Tongue (tissue), 2 donors: ENCODE measurements around the gene MCF2L. TPM values are rescaled to one million over a fixed set of nuclear protein-coding genes. Genes with fewer than 3 reads are reported as not detected.

Experiments used
- DNase-seq: peaks from one replicate; pipeline ENCODE4 v3.0.0-alpha.2; 2015
- total RNA-seq: library from RNA; depleted of rRNA; stranded (reverse); fragments of >200 nt; gene quantifications from one replicate; pipeline ENCODE4 v1.2.3, GENCODE V29; 2014

Gene MCF2L
- total RNA-seq, 1 donor from 2014 or later: 60.7 TPM

DNA sequence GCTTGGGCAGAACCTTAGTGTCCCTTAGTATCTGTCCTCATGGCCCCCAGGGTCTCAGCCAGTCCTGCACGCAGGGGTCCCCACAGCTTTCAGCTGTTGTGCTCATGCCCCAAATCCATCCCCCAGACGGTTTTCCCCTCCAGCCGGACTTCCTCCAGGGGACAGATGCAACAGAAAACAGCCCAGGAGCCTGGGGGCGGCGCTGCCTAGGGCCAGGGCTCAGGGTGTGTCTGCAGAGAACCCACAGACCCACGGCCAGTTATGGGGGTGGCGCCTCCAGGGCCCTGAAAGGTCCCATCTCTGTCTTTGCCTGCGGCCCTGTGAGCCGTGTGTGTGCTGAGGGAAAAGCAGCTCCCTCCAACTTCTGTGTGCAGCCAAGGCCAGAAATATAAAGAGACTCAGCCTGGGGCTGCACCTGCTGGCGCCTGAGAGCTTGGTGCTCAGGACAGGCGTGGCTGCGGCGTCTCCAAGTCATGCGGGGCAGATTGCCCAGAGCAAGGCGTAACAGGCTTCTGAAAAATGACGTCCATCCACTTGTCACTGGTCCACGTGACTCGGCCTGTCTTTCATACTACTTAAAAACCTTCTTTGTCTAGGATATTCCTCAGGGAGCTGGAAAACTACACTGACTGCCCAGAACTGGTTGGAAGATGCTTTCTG is 114.5 kb downstream of the MCF2L start:
- peak; percentile 96 for DNase-seq

DNA sequence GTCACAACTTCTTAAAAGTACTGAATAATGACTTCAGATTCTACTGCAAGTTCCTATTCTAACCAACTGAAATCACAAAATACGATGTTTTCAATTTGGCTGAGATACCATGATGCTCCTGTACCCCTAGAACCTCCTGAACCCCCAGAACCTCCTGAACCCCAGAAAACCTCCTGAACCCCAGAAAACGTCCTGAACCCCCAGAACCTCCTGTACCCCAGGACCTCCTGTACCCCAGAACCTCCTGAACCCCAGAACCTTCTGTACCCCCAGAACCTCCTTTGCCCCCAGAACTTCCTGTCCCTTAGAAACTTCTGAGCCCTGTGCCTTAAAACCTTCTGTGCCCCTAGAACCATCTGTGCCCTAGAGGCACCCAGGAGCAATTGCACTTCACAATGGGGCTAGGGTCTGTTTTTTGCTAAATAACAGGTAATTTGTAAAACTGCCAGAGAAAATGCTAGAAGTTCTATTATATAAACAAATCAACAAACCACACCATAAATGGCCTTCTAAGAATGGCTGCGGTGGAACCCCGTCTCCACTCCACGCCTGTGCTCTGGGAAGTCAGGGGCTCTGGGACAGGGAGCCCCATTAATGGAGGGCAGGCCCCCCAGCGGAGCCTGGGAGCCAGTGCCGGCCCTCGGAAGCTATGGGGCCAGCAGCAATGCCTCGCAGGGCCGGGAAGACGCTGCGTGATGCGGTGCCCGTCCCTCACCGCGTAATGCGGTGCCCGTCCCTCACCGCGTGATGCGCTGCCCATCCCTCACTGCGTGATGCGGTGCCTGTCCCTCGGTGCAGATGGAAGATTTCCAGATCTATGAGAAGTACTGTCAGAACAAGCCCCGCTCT is 115.3 kb downstream of the MCF2L start:
- no peak for DNase-seq

DNA sequence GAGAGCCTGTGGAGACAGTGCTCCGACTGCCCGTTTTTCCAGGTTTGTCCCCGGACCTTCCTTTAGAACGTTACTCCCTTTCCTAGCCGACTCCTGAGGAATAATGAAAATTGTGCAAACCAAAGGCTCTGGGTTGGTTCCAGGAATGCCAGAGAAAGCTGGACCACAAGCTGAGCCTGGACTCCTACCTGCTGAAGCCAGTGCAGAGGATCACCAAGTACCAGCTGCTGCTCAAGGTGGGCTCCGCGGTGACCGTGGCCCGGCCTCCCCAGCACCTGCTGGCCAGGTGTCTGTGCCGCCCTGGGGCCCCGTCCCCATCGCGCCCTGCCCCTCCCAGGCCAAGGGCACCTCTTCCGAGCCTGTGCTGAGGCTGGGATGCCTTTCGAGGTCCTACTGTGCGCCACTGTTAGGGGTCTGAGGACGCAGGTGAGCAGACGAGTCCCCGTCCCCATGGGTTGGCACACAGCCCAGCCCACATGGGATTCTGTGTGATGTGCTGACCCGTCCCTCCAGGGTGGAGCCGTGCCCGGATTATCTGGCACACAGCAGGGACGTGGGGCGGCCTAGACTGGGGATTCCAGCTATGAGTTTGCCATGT is 116.0 kb downstream of the MCF2L start:
- no peak for DNase-seq

DNA sequence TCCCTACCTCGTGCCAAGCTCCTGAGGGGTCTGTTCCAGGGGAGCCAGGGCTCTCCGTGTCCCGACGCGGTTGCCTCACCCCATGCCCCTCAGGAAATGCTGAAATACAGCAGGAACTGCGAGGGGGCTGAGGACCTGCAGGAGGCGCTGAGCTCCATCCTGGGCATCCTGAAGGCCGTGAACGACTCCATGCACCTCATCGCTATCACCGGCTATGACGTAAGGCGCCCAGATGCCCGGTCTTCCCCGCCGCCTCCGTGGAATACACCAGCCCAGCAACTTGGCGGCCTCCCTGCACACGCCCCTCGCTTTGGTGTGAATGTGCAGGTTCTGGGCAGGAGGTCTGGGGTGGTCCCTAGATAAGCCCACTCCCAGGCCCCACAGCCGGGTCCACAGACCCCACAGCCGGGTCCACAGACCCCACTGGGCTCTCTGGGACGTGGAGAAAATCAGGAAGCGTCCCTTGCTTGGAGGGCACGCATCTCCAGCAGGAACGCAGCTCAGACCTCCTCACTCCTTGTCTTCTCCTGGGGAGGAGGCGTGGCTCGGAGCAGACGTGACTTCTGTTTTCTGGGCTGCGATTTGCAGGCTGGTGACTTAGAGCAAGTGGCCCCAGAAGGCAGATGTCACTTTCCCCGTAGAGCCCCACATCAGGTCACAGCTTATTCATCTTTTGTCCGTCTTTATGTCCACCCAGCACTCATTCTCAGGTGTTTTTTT is 117.2 kb downstream of the MCF2L start:
- DNase-seq: no peak

DNA sequence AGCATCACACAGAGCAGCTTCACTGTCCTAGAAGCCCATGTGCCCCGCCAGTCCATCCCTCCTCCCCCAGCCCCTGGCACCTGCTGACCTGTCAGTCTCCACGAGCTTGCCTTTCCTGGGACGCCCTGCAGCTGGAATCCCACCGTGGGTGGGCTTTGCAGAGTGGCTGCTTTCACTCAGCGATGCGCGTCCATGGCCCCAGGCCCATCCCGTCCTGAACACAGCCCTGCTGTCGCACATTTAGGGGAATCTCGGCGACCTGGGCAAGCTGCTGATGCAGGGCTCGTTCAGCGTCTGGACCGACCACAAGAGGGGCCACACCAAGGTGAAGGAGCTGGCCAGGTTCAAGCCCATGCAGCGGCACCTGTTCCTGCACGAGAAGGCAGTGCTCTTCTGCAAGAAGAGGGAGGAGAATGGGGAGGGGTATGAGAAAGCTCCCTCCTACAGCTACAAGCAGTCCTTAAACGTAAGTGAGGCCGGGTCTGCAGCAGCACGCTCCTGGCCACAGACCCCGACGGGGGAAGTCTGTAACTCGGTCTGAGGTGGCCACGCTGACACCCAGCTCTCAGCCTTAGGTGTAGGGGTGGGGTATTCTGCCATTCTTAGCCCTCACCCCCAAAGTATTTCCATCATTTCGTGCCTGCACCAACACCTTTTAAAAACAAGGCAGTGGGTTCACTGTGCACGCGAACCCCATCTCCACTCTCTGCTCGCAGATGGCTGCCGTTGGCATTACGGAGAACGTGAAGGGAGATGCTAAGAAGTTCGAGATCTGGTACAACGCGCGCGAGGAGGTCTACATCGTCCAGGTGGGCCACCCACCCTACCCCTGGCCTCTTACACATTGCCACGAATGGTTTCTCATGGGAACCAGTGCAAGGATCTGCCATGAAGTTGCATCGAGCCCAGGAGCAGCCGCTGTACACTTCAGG is 118.2 kb downstream of the MCF2L start:
- no peak for DNase-seq

DNA sequence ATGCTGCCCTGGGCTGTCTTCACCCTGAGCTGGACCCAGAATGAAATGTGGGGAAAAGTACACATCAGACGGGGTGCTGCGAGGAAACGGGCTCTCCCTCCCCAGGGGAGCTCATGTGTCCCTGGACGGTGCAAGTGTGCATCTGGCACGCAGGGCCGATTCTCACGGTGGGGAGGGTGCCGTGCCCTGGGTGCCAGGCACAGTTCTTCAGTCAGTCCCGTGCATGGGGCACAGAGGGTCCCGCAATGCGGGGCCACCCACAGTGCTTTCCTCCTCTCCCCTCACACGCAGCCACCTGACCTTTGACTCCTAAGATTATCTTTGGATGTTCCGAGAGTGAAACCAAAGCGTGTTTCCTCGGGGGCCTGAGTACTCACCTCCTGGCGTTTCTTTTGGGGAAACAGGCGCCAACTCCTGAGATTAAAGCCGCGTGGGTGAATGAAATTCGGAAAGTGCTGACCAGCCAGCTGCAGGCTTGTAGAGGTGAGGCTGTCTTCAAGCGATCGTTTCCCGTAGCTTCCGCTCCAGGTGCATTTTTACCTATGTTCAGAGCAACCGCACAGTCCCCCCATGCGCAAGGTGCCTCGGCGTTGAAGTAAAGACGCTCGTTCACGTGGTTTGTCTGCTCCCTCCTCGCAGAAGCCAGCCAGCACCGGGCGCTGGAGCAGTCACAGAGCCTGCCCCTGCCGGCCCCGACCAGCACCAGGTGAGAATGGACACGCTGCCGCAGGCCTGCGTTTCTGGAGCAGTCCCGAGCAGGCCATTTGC is 119.1 kb downstream of the MCF2L start:
- DNase-seq: no peak

DNA sequence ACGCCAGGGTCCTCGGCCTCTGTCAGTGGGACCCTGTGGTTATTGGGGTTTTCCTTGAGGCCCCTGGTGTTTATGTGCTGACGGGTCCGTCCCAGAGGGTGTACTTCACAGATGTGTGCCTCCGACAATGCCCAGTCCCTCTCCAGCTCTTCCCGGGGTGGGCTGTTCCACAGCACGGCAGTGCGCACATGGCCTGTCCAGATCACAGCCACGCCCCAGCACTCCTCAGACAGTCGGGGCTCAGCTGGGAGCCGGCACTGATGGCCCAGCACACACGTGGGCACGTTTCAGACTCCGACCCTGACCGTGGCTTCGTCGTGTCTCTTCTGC is 119.6 kb downstream of the MCF2L start:
- no peak for DNase-seq

DNA sequence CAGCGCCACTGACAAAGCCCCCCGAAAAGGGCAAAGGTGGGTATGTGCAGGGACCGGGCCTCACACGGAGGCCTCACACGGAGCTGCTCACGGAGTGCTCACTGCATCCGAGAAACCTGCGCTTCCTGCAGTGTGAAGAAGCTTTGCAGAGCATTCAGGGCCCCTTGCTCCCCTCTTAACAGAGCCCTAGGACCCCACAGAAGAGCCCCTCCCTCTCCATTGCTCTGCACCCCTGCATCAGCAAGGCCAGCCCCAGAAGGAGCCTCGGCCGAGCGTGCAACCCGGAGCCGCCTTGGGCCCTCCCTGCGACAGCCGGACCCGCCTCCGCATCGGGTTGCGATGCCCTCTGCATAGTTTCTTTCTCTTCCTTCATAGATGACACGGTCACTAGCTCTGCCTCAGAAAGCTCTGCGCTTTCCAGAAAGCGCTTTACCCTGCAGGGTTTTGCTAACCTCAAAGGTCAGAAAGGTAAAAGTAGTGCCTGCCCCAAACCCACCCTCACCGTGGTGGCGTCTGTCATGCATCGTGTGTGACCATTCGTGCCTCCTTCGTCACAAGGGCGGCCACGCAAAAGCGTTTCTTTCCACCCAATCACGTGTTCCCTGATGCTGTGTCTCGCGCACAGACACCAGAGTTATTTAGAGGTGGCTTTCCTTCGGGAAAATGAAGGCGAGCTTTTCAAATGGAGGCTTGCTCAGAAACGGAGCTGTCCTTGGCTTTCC is 120.8 kb downstream of the MCF2L start:
- no peak for DNase-seq

DNA sequence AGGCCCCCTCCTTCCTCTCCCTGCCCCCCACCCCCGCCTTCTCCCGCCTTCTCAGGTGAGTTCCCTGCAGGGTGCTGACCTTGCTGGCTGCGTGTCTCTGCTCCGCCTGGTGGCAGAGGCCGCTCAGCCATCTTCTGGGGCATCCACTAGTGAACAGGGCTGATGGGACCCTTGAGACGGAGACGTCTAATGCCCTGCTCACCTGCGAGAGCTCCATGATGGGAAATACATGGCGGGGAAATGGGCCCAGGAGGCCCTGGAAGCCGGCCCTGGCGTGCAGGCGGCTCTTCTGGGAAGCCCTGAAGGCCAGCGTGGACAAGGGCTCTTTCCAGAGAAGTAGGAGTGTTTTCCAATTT is 121.4 kb downstream of the MCF2L start:
- no peak for DNase-seq

DNA sequence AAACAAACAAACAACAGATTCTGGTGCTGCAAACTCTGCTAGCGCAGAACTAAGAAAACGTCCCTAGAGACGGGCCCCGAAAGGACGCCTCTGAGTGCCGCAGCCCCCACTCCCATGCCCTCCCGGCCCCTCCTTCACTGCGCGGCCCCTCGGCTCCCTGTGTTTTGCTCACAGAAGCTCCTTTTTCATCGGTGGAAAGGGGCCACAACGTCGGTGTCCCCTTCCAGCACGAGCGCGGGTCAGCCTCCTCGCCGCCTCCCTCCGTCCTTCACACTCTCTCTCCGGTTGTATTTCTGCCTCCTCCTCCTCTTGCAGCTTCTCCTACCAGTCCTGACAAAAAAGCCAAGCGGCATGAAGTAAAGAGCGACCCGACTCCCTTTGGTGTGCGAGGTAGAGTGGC is 121.8 kb downstream of the MCF2L start:
- DNase-seq: no peak

DNA sequence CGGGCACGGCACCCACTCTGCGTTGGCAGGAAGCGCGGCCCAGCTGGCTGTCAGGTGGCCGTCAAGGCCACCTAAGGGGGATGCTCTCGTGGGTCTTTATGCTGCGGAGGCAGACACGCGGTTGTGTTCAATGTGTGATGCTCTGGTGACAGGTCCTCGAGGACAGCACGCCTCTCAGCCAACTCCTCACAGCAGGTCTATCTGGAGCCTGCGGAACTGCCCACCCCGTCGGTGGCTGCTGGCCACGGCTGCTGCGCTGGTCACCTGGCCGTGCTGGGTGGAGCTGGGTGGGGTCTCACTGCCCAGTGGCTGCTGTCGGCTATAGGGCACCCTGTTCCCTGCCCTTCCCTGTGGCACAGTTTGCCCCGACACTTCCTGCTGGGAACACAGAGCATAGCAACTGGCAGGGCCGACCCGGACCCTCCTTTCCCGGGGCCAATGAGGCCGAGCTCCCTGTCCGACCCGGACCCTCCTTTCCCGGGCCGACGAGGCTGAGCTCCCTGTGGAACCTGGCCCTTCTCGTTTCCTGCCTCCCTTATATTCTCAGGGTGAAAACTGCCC is 122.3 kb downstream of the MCF2L start:
- DNase-seq: no peak

DNA sequence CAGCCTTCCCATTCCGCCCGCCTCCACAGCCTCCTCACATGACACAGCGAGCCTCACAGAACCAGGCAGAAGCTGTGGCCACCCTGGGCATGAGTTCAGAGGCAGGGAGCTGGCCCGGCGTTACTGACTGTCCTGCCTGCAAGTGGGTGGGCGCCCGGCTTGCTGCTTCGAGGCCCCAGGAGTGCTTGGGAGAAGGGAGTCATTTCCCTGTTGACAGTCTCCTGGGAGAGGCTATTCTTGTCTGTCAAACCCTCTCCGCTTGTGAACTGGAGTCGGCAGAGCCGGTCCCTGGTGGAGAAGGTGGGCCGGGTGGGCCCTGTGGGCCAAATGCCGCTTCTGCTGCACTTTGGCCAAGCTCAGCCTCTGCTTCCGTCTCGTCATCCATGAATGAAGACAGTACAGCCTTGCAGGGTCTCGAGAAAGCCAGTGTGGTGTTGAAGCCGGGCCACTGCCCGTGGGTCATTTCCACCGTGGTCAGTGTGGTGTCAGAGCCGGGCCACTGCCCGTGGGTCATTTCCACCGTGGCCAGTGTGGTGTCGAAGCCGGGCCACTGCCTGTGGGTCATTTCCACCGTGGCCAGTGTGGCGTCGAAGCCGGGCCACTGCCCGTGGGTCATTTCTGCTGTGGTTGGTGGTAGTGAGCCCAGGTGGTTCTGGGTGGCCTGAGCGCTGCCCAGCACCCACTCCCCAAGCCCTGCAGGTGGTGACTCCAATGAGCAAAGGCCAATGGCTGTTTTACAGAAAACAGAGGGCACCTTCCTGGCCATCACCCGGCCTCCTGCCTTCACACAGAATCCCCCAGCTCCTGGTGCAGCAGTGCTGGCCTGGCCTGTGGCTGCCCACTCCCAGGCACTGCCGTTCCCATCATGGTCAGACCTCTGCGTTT is 123.1 kb downstream of the MCF2L start:
- no peak for DNase-seq

DNA sequence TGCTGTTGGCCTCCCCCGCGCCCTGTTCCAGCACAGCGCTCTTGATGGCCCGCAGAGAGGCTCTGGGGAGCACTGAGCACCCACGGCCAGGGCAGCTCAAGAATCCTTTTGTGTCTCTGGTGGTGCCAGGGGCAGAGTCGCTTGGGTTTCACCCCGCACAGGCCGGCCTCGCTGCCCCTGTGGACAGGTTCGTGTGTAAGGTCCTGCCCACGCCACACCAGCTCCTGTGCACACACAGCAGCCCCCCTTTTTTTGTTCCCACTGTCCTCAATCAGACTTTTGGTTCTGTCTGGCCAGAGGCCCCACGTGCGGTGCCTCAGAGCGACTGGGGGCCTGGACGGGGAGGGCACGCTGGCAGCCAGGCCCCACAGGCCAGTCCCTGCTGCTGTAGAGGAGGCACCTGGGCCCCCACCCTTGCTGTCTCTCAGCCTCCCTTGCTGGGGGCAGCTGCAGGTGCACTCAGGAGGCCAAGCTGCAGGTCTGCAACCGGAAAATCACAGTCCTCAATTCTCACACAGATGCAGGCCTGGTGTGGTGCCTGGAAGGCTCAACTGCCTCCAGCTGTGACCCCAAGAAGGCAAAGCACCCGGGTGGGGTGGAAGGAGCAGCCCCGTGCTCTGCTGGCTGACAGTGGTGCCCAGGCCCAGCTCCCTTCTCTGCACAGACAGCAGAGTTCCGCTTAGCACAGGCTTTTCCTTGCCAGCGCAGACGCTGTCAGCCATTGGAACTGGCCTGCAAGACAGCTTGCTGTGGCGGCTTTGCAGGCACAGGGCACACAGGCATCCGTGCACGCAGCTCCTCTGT is 124.0 kb downstream of the MCF2L start:
- no peak for DNase-seq

DNA sequence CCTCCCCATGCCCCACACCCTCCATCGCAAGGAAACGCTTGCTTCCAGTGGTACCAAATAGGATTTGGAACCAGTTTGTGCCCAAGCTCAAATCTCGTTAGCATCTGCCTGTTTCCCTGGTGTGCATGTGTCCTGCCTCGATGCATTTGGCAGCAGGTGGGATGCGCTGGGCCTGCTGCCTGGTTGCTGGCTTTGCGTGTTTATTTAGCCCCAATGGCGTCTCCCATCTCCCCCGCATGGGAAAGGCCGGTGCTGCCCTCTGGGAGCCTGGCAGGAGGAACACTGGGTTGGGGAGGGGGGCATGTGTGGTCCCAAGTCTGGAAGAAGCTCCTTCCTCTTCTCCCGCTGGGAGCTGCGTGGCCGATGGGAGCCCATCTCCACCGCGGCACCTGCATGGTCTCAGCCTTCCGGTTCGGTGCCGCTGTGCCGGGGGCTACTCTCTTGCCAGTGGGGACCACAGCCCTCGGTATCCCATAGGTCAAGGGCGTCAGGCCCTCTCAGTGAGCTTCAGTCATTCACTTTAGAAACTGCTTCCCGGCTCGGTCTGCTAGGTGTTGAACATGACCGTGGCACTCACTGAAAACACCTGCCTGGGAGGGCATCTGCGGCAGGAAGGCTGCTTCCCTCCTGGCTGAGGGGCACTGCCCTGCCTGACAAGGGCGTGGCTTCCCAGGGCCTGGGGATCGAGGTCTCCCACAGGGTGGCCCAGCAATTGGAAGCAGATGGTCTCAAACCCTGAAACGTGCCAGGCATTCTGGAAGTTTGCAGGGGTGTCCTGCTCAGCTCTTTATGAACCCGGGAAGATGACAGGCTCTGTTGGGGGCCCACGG is 124.8 kb downstream of the MCF2L start:
- no peak for DNase-seq

DNA sequence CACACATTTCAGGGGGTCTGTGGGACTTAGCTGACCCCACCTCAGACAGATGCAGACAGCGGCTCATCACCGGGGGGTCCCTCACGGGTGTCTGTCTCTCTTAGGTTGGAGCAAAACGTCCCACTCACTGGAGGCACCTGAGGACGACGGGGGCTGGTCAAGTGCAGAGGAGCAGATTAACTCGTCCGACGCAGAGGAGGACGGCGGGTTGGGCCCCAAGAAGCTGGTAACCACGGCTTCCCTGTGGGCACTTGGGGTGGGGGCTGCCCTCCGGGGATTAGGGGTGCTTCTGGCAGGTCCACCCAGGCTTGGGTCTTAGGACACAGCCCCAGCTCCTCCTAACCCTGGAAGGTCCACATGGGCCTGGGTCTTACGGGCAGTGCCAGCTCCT is 125.4 kb downstream of the MCF2L start:
- DNase-seq: no peak

DNA sequence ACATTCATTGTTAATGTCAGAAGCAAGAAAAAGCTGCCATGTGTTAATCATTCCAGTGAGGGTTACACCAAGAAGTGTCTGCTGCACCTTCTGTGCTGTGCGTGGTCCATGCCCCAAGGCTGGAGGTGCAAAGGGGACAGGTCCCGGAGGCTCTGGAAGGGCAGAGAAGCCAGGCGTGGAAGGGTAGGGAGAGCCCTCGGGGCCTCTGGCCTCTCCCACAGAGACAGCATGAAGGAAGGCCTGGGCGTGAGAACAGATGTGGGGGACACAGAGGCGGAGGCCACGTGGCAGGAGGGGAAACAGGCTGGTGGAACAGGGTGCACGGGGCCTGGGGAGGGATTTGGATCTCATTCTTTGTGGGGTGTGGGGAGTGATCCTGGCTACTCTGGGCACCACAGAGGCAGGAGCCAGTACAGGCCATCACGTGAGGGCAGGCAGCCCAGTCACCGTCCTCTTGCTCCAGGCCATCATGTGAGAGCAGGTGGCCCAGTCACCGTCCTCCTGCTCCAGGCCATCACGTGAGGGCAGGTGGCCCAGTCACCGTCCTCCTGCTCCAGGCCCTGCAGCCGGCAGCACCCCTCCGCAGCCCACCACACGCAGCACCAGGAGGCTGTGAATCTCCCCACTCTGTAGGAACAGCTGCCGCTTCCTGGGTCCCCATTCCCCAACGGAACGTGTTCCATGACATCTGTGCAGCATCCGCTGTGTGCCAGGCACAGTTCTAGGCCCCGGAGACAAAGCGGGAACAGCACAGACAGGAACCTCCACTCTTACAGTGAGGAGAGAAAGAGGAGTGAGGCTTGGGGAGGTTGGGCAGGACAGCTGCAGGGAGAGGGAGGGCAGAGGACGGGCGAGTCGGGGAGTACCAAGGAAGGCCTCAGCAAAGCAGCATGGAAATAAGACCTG is 126.4 kb downstream of the MCF2L start:
- DNase-seq: no peak
